GM21528 (cell line): Measurements from ENCODE around the gene SCAF4.
"Not testable (repeated sequence)": the region's sequence is repeated elsewhere in the genome, so short reads cannot be mapped to it uniquely, and the experiment has no call there.

Source experiments
- ATAC-seq: cut with Tn5 transposase; IDR thresholded peaks from one replicate; pipeline ENCODE4 v1.9.1; 2021; ENCODE audit warnings: mild to moderate bottlenecking, moderate library complexity; ENCODE audit not compliant: unreplicated experiment, low FRiP score

Gene SCAF4

GRCh38 chr21:31675960-31676359 is 56.0 kb downstream of the SCAF4 start:
- ATAC-seq, result no peak

- ATAC-seq, result no peak
Measured at GRCh38 chr21:31675318-31675717, 56.6 kb downstream of the SCAF4 start.

DNA sequence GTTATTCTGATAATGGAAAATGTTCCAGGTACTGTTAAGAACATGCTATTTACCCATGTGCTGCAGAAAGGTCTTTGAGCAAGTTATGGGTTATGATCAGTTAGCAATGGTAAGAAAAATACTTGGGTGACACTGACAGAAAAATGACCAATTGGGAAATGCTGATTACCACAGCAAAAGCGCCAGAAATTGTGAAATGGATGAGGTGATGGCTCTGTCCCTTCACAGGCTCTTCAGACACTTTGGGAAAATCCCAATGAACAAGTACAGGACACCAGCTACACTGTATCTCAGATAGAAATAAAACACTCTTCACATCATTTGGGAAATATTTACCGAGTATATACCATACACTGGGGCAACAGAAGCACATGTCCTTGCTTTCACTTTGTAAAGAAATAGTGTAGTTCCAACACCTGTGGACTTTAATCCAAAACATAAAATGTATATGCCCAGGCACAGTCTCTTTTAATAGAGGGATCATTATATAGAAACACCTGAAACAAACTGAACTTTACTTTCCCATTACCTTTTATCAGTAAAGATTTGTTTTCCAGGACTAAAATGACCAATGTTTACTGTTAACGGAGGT is 58.5 kb downstream of the SCAF4 start:
- no peak for ATAC-seq

DNA sequence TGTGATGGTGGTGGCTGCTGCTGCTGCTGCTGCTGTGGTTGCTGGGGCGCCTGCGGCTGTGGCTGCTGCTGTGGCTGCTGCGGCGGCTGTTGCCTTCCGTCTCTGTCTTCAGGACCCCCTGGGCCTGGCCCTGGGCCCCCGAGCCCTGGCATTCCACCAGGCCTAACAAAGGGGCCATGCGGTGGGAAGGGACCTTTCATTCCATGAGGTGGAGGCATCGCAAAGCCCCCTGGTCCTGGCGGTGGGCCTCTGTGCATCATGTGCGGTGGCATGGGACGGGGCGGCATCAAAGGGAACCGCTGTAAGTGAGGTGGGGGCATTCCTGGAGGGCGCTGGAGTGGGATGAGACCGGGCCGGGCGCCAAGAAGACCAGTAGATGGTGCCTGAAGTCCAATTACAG is 60.0 kb downstream of the SCAF4 start:
- no peak for ATAC-seq

DNA sequence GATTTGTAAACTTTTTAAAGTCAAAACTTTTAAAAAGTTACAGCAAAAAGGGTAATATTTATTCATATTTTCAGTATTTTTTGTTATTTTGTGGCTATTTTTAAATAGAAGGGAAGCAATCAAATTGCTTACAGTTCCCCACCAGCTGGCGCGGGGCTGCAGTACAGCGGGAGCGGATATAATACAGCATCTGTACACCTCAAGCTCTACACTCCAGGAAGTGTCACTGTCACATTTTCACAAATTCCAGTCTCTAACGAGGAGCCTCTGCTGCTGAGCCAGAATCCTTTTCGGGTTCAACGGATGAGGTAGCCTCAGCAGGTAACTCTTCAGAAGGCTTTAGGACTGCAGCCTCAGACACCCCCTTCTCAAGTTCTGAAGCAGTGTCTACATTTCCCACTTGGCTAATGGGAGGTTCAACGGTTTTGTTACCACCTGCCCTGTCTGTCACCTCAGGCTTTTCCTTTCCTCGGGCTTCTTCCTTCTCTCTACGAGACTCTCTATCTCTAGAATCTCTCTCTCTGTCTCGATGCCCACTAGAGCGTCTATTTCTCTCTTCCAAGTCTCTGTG is 60.7 kb downstream of the SCAF4 start:
- no peak for ATAC-seq

DNA sequence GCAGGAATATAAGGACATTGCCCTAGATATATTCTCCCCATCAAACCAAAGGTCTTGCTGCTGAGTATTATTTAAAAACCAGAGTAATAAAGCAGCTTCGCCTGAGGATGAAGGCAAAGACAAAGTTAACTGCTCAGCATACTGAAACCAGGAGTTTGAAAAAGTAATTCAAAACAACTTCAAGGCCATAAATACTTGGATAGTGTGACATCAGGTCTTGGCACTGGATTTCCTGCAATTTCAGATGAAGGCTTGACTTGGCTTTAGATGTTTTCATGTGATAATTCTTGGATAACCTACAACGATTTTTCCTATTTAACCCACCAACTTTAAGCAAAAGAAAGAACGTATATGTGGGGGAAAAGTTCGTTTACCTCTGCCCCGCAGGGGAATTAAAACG is 61.8 kb downstream of the SCAF4 start:
- no peak for ATAC-seq

DNA sequence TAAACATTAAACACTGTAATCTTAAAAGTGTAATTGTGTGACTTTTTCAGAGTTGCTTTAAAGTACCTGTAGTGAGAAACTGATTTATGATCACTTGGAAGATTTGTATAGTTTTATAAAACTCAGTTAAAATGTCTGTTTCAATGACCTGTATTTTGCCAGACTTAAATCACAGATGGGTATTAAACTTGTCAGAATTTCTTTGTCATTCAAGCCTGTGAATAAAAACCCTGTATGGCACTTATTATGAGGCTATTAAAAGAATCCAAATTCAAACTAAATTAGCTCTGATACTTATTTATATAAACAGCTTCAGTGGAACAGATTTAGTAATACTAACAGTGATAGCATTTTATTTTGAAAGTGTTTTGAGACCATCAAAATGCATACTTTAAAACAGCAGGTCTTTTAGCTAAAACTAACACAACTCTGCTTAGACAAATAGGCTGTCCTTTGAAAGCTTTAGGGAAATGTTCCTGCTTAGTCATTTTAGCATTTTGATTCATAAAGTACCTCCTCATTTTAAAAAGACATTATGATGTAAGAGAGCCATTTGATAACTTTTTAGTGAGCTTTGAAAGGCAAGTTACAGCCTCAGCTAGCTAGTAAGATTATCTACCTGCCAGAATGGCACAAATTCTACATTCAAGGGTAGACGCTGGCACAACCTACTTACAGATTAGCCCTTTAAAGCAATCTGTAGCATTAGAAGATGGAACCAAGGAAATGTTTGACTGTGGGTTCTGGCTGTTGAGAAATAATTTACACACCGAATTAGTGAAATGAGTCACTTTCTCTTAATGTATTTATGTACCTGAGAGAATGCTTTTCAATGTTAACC is 63.0 kb downstream of the SCAF4 start:
- ATAC-seq, result no peak

GRCh38 chr21:31667639-31668038 is 64.3 kb downstream of the SCAF4 start:
- no peak for ATAC-seq

- ATAC-seq, result no peak
Measured at GRCh38 chr21:31667132-31667531, 64.8 kb downstream of the SCAF4 start.

- ATAC-seq, result no peak
Measured at GRCh38 chr21:31666445-31667010, 65.4 kb downstream of the SCAF4 start.

DNA sequence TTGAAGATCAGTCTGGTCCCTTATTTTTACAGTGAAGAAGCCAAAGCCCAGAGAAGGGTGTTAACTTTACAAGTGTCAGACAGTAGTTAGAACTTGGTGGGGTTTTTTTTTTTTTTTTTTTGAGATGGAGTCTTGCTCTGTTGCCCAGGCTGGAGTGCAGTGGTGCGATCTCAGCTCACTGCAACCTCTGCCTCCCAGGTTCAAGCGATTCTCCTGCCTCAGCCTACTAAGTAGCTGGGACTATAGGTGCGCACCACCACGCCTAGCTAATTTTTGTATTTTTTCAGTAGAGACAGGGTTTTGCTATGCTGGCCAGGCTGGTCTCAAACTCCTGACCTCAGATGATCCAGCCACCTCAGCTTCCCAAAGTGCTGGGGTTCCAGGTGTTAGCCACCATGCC is 66.0 kb downstream of the SCAF4 start:
- ATAC-seq, result not testable (repeated sequence)

DNA sequence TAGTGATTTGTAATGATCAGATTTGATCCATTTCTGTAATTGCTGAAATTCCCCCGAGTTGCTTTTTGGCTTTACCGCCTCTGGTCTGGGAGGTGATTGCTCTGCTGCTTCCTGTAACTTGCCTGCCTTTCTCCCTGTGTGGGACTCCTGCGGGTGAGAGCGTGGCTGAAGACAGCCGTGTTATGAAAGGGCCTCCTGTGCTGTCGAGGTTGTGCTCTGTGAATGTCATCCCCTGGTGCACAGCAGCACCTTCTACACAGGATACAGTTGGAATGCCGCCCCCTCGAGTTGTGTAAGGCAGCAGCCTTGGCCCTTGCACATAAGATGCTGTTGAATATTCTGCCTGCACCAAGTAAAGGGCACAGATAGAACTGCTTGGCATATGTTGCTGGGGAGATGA is 66.5 kb downstream of the SCAF4 start:
- no peak for ATAC-seq

DNA sequence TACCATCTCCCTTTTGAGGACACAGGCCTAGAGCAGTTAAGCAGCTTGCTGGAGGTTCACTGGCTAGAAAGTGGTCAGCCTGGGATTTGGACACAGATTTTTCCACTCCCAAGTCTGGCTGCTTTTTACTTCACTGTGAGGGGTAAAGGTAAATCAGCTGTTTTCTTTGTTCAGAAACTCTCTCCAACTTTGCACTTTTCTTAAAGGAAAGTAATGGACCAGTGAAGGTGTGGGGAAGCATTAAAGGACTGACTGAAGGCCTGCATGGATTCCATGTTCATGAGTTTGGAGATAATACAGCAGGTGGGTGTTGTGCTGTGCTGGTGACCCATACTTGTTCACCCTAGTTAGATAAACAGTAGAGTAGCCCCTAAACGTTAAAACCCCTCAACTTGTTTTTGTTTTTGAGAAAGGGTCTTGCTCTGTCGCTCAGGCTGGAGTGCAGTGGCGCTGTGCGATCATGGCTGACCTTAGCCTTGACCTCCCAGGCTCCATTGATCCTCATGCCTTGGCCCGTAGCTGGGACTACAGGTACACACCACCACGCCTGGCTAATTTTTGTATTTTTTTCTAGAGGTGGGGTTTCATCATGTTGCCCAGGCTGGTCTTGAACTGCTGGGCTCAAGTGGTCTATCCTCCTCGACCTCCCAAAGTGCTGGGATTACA is 68.2 kb downstream of the SCAF4 start:
- no peak for ATAC-seq

GRCh38 chr21:31660591-31660990 is 71.3 kb downstream of the SCAF4 start:
- no peak for ATAC-seq

DNA sequence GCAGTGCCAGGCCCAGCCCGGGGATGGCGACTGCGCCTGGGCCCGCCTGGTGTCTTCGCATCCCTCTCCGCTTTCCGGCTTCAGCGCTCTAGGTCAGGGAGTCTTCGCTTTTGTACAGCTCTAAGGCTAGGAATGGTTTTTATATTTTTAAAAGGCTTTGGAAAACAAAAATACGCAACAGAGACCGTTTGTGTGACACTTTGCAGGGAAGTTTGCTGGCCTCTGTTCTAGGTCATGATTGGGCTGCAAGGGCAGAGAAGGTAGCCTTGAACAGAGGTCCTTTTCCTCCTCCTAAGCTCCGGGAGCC is 71.7 kb downstream of the SCAF4 start:
- ATAC-seq, result peak; percentile 40

GRCh38 chr21:31659536-31660258 is 72.2 kb downstream of the SCAF4 start, which contains the start of gene SOD1:
Gene SOD1 (plus strand): TSS chr21:31659693. CDS start chr21:31659770, 77 bp downstream.
- ATAC-seq, result peak; percentile 94

DNA sequence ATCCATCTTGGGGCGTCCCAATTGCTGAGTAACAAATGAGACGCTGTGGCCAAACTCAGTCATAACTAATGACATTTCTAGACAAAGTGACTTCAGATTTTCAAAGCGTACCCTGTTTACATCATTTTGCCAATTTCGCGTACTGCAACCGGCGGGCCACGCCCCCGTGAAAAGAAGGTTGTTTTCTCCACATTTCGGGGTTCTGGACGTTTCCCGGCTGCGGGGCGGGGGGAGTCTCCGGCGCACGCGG is 72.7 kb downstream of the SCAF4 start:
- peak; percentile 22 for ATAC-seq

DNA sequence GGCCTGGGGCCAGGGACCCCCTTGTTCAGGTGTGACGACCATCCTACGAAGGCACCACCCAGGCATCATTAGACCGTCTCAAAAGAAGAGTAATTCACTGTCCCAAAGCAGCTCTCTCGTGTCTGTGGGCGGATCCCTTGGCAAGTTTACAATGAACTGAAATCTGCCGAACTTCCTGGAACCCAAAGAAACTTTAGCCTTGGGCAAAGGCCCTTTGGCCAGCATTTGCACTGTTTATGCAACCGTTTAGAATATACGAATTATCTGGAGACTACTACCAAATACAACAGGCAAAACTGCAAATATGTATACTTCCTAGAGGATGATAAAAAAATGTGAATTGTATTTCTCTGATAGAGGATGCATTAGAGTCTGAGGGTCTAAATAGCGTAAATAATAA is 73.9 kb downstream of the SCAF4 start:
- ATAC-seq, result no peak

DNA sequence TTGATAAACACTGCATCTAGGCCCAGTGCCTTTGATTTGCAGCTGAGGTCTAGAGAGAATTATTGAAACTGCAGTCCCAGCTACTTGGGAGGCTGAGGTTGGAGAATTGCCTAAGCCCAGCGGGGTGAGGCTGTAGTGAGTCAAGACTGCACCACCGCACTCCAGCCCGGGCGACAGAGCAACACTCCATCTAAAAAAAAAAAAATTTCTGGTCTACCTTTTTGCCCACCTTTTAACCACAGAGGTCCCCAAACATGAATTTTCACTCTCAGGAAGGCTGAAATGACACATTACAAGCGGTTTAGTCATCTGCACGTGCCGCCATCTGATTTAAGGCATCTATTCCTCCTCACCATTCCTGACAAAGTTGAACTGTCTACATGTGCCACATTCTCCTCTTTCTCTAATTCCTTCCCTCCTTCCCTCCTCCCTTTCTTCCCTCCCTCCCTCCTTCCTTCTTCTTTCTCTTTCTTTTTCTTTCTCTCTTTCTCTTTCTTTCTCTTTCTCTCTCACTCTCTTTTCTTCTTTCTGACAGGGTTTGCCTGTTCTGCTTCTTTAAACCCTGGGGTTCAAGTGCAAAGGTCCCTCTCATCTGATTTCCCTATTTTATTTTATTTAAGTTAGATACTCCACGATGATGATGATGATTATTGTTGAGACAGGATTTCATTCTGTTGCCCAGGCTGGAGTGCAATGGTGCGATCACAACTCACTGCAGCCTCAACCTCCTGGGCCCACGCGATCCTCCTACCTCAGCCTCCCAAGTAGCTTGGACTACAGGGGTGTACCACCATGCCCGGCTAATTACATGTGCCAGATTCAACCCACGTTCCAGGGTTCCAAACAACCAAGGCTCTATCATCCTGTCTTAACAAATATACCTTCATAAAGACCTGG is 75.5 kb downstream of the SCAF4 start:
- no peak for ATAC-seq
